Fibroblast of mammary gland (primary cell): Measurements from ENCODE around the gene TUBAL3.

Source experiments
- DNase-seq: peaks from one replicate; pipeline ENCODE4 v3.0.0-alpha.2; 2010; ENCODE audit warnings: low read depth
- H3K4me3 ChIP-seq: 2 replicates; pipeline ENCODE4 v1.5.1; 2011; ENCODE audit warnings: low read depth, mild to moderate bottlenecking, low read length, moderate library complexity; ENCODE audit not compliant: control insufficient read depth
- CTCF ChIP-seq: conservative IDR thresholded peaks from 2 replicates; pipeline ENCODE4 v1.5.1; 2011; ENCODE audit warnings: low read depth, low read length, inconsistent platforms; ENCODE audit not compliant: control insufficient read depth, insufficient read depth

TUBAL3 gene

GRCh38 chr10:5370493-5371352 is 33.9 kb downstream of the TUBAL3 start:
- DNase-seq: no peak
- no peak for TF ChIP-seq CTCF

GRCh38 chr10:5369362-5370158 is 35.1 kb downstream of the TUBAL3 start:
- TF ChIP-seq CTCF: no peak
- H3K4me3 ChIP-seq: no peak overlapping the region
- DNase-seq: no peak

More at GRCh38 chr10:5370493-5371352, 33.9 kb downstream of the TUBAL3 start:
- H3K4me3 ChIP-seq: no peak overlapping the region

- H3K4me3 ChIP-seq: no peak overlapping the region
- no peak for TF ChIP-seq CTCF
- DNase-seq: no peak
These were observed 38.7 kb downstream of the TUBAL3 start for GRCh38 chr10:5365928-5366327.

GRCh38 chr10:5364890-5365338 is 39.7 kb downstream of the TUBAL3 start, which contains the start of gene UCN3:
Gene UCN3 (plus strand): TSS chr10:5364966. CDS start chr10:5373721, 8,755 bp downstream.
- no peak for TF ChIP-seq CTCF
- no peak within 1 kb of the TSS for H3K4me3 ChIP-seq

GRCh38 chr10:5364374-5364773 is 40.3 kb downstream of the TUBAL3 start:
- DNase-seq: no peak
- TF ChIP-seq CTCF: no peak
- H3K4me3 ChIP-seq: no peak overlapping the region

More at GRCh38 chr10:5364890-5365338, 39.7 kb downstream of the TUBAL3 start, which contains the start of gene UCN3:
- DNase-seq: no peak

GRCh38 chr10:5362873-5363272 is 41.8 kb downstream of the TUBAL3 start:
- H3K4me3 ChIP-seq: no peak overlapping the region
- no peak for DNase-seq
- TF ChIP-seq CTCF: no peak
